ENCODE data around the gene RFX5.
A peak's percentile ranks its signal among the peaks of the same experiment; 100 is the strongest.

Gene RFX5

DNA sequence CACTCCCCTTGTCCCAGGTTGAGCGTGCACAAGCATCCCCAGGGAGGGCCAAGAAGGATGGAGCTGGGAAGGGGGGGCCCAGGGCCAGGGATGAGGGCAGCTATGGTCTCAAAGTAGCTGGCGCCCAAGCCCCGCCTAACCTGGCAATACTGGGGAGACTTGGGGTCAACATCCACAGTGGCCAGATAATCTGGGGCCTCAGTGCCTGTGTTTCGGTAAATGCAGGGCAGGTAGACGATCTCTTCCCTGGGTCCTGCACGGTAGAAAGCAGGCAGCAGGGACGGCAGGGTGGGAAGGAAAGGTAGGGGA is 22.2 kb upstream of the RFX5 start:
- Histone ChIP-seq H3K27ac (peak overlapping the region in 1 of 2 donors; percentile 90), H3K4me3 (peak overlapping the region; percentile 72)
- no peak for DNase-seq (ENCODE audit: low spot score)
- TF ChIP-seq, protein P1, sequence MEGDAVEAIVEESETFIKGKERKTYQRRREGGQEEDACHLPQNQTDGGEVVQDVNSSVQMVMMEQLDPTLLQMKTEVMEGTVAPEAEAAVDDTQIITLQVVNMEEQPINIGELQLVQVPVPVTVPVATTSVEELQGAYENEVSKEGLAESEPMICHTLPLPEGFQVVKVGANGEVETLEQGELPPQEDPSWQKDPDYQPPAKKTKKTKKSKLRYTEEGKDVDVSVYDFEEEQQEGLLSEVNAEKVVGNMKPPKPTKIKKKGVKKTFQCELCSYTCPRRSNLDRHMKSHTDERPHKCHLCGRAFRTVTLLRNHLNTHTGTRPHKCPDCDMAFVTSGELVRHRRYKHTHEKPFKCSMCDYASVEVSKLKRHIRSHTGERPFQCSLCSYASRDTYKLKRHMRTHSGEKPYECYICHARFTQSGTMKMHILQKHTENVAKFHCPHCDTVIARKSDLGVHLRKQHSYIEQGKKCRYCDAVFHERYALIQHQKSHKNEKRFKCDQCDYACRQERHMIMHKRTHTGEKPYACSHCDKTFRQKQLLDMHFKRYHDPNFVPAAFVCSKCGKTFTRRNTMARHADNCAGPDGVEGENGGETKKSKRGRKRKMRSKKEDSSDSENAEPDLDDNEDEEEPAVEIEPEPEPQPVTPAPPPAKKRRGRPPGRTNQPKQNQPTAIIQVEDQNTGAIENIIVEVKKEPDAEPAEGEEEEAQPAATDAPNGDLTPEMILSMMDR (IDR thresholded peaks at IDR 0.05): no peak

- Histone ChIP-seq H3K27ac (peak overlapping the region in 1 of 2 donors; percentile 13), H3K4me3 (no peak overlapping the region)
- no peak for DNase-seq (ENCODE audit: low spot score)
Observed at GRCh38 chr1:151368393-151369301, 21.6 kb upstream of the RFX5 start.

GRCh38 chr1:151367658-151368392 is 20.8 kb upstream of the RFX5 start:
- TF ChIP-seq, protein P1 (IDR thresholded peaks at IDR 0.05): no peak
- Histone ChIP-seq H3K27ac (peak overlapping the region in 1 of 2 donors; percentile 13), H3K4me3 (no peak overlapping the region)
- DNase-seq (ENCODE audit: low spot score): no peak

More at GRCh38 chr1:151368393-151369301, 21.6 kb upstream of the RFX5 start:
- TF ChIP-seq, protein P1 (IDR thresholded peaks at IDR 0.05): no peak

DNA sequence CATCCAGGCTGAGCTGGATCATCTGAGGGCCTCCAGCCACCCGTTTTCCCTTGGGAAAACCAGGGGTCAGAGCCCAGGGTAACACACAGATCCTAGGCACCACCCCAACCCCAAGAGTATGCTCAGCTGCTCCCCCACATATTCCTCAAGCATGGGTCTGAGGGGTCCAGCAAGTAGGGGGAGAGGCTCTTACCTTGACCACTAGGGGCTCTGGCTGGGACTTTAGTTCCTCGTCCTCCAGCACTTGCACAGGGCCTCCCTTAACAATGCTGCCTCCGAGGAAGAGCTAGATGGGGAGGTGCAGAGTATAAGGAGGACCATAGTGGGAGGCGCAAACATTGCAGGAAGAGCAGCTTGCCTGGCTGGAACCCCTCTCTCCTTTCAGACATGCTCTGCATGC is 17.9 kb upstream of the RFX5 start:
- Histone ChIP-seq H3K27ac (no peak overlapping the region), H3K4me3 (no peak overlapping the region)
- DNase-seq (ENCODE audit: low spot score): no peak
- TF ChIP-seq, protein P1 (IDR thresholded peaks at IDR 0.05): no peak

GRCh38 chr1:151362308-151363155 is 15.5 kb upstream of the RFX5 start:
- Histone ChIP-seq H3K27ac (no peak overlapping the region), H3K4me3 (no peak overlapping the region)
- DNase-seq (ENCODE audit: low spot score): no peak
- TF ChIP-seq, protein P1 (IDR thresholded peaks at IDR 0.05): no peak

DNA sequence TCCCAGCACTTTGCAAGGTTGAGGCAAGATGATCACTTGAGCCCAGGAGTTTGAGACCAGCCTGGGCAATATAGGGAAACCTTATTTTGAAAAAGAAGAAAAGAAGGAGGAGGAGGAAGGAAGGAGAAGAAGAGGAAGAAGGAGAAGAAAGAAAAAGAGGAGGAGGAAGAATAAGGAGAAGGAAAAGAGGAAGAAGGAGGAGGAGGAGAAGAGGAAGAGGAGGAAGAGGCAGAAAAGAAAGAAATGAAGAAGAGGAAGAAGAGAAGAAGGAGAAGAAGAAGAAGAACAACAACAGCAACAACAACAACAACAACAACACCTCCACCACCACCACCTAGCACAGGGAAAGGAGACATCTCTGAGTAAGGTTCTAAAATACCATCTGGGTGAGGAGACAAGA is 14.8 kb upstream of the RFX5 start:
- TF ChIP-seq, protein P1 (IDR thresholded peaks at IDR 0.05): no peak
- H3K27ac ChIP-seq: no peak overlapping the region
- no peak overlapping the region for H3K4me3 ChIP-seq
- DNase-seq (ENCODE audit: low spot score): no peak

Measured in coronary artery (tissue), 2 donors.